Measurements from ENCODE around the gene ADCYAP1. TPM values are rescaled to one million over a fixed set of nuclear protein-coding genes. Genes with fewer than 3 reads are reported as not detected.
A peak's percentile ranks its signal among the peaks of the same experiment; 100 is the strongest.

Gene ADCYAP1
- total RNA-seq, 4 donors from 2014 or later, result 1.2 to 4.0 (median 2.0) TPM

DNA sequence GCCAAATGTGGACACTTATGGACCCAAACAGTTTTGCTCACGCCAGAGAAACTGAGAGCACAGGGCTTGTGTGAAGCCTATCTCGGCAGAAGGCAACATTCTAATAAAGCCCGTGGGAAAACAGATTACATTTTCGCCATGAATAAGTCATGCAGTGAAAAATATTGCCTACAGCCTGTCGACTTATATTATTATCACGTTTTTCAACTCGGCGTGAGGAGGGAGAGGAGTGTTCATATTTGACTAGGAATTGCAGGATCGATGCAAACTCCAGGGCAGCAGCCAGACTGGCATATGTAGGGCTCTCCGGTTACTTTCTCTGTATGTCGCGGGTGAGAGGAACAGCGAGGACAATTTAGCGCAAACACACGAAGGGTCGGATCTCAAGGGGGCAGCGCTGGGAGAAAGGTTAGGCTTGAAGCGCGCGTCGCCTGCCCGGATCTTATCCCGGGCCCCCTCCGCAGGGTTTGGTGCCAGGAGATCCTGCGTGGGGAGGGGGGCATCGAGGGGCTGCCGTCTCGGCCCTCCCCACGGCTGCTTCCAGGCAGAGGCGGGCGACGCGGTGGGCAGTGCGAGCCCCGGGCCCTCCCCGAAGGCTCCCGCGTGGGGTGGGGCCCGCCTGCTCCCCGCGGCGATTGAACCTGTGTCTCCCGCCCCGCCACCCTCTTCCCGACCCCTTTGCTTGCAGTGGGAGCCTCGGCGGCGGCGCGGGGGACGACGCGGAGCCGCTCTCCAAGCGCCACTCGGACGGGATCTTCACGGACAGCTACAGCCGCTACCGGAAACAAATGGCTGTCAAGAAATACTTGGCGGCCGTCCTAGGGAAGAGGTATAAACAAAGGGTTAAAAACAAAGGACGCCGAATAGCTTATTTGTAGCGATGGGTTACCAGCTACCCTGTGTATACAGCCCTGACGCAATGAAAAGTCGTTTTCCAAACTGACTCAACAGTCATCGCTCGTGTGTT is 4.4 kb downstream of the ADCYAP1 start:
- WGBS, result 5% methylated on average over 42 of the region's 69 CpGs
- peaks cover 37 to 53% (median 52%) of the 10 kb centered on the region in 4 donors for H3K4me1 ChIP-seq
- TF ChIP-seq EP300 (IDR thresholded peaks at IDR 0.05) (no peak), POLR2A (IDR thresholded peaks at IDR 0.05; ENCODE audit: low read depth) (no peak), POLR2AphosphoS5 (IDR thresholded peaks at IDR 0.05) (no peak)
- TF ChIP-seq, protein P1, sequence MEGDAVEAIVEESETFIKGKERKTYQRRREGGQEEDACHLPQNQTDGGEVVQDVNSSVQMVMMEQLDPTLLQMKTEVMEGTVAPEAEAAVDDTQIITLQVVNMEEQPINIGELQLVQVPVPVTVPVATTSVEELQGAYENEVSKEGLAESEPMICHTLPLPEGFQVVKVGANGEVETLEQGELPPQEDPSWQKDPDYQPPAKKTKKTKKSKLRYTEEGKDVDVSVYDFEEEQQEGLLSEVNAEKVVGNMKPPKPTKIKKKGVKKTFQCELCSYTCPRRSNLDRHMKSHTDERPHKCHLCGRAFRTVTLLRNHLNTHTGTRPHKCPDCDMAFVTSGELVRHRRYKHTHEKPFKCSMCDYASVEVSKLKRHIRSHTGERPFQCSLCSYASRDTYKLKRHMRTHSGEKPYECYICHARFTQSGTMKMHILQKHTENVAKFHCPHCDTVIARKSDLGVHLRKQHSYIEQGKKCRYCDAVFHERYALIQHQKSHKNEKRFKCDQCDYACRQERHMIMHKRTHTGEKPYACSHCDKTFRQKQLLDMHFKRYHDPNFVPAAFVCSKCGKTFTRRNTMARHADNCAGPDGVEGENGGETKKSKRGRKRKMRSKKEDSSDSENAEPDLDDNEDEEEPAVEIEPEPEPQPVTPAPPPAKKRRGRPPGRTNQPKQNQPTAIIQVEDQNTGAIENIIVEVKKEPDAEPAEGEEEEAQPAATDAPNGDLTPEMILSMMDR (IDR thresholded peaks at IDR 0.05), result no peak
- peaks cover 0 to 93% (median 62%) of the 10 kb centered on the region in 4 donors for H3K27me3 ChIP-seq
- H3K4me3 ChIP-seq, result peak overlapping the region; percentile 44 to 56 (median 52)
- H3K36me3 ChIP-seq, result no peaks in the 10 kb centered on the region
- no peaks in the 10 kb centered on the region for H3K9me3 ChIP-seq
- no peak overlapping the region for H3K27ac ChIP-seq (replicated peaks in 1 of 4)
- intact Hi-C loops (cut with DNase I), result no loop called here
- DNase-seq (ENCODE audit: extremely low spot score), result peak; percentile 53

DNA sequence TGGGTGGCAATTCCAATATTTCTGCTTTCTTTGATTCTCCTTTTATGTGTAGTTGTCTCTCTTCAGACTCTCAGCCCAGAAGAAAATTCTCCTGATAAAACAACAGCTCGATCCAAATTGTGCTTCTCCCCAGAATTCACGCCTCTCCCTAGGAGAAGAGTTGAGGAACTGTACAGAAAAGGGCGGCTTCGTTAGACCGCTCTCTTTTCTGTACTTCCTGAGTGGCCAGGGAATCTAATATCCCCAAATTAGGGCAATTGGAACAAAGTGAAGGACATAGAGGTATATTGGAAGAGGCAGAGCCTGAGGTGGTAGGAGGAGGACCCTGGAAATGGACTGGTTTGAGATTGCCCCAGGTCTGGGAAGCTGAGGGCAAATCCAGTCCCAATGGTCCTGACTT is 5.6 kb downstream of the ADCYAP1 start:
- H3K27ac ChIP-seq (replicated peaks in 1 of 4), result no peak overlapping the region
- WGBS, result 51% methylated on average over 5 of the region's 5 CpGs
- TF ChIP-seq POLR2AphosphoS5 (IDR thresholded peaks at IDR 0.05) (no peak), POLR2A (IDR thresholded peaks at IDR 0.05; ENCODE audit: low read depth) (no peak), EP300 (IDR thresholded peaks at IDR 0.05) (no peak)
- TF ChIP-seq, protein P1 (IDR thresholded peaks at IDR 0.05), result no peak
- peaks cover 0 to 92% (median 51%) of the 10 kb centered on the region in 4 donors for H3K27me3 ChIP-seq
- intact Hi-C loops (cut with DNase I), result no loop called here
- no peaks in the 10 kb centered on the region for H3K9me3 ChIP-seq
- no peaks in the 10 kb centered on the region for H3K36me3 ChIP-seq
- DNase-seq (ENCODE audit: extremely low spot score), result peak; percentile 64
- no peak overlapping the region for H3K4me3 ChIP-seq
- peaks cover 37 to 43% (median 42%) of the 10 kb centered on the region in 4 donors for H3K4me1 ChIP-seq

DNA sequence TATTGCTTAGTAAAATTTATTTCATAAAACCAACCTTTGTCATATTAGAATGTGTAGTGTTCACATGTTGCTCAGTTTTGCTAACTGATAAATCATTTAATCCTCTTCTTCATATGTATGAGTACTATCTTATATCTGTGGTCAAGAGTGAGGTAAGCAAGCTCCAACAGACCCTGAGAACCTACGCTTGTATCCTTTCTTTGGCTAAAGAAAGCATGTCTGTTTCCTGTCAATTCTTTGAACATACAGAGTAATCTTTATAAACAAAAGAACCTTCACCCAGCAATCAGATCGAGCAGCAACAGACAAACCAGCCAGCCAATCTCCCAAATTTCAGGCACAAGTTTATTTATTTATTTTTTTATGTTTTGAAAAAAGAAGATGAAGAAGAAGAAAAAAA is 6.4 kb downstream of the ADCYAP1 start:
- no peaks in the 10 kb centered on the region for H3K36me3 ChIP-seq
- H3K9me3 ChIP-seq, result no peaks in the 10 kb centered on the region
- intact Hi-C loops (cut with DNase I), result no loop called here
- no peak overlapping the region for H3K27ac ChIP-seq (replicated peaks in 1 of 4)
- 7% methylated on average over 2 of the region's 2 CpGs for WGBS
- DNase-seq (ENCODE audit: extremely low spot score), result no peak
- peaks cover 32 to 35% (median 35%) of the 10 kb centered on the region in 4 donors for H3K4me1 ChIP-seq
- TF ChIP-seq, protein P1 (IDR thresholded peaks at IDR 0.05), result no peak
- TF ChIP-seq EP300 (IDR thresholded peaks at IDR 0.05) (no peak), POLR2A (IDR thresholded peaks at IDR 0.05; ENCODE audit: low read depth) (no peak), POLR2AphosphoS5 (IDR thresholded peaks at IDR 0.05) (no peak)
- H3K27me3 ChIP-seq, result peaks cover 0 to 84% (median 43%) of the 10 kb centered on the region in 4 donors
- no peak overlapping the region for H3K4me3 ChIP-seq

DNA sequence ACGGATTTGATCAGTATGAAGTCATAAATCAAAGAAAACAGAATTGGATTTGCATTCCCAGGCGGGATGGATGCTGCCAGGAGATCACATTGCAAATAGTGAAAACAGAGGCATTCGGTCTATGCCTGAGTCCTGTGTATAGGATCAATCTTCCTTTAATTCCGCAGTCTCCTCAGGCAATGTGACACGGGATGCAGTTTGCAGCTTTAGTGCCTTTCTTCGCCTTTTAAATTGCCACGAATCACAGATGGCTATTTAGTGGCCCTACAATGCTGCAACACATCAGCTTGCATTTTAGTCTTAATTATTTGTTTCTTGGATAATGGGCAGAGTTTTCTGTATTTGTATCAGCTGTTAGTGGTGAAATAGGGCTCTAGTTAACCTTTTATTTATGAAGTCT is 6.8 kb downstream of the ADCYAP1 start:
- peaks cover 29 to 30% (median 30%) of the 10 kb centered on the region in 4 donors for H3K4me1 ChIP-seq
- no peak overlapping the region for H3K27ac ChIP-seq (replicated peaks in 1 of 4)
- no peak for DNase-seq (ENCODE audit: extremely low spot score)
- WGBS, result 15% methylated on average over 7 of the region's 7 CpGs
- H3K9me3 ChIP-seq, result no peaks in the 10 kb centered on the region
- H3K4me3 ChIP-seq, result no peak overlapping the region
- TF ChIP-seq POLR2A (IDR thresholded peaks at IDR 0.05; ENCODE audit: low read depth) (no peak), EP300 (IDR thresholded peaks at IDR 0.05) (no peak), POLR2AphosphoS5 (IDR thresholded peaks at IDR 0.05) (no peak)
- TF ChIP-seq, protein P1 (IDR thresholded peaks at IDR 0.05), result no peak
- H3K36me3 ChIP-seq, result no peaks in the 10 kb centered on the region
- peaks cover 0 to 80% (median 39%) of the 10 kb centered on the region in 4 donors for H3K27me3 ChIP-seq
- intact Hi-C loops (cut with DNase I), result no loop called here

Data from esophagus muscularis mucosa (tissue), 4 donors.